ENCODE data around the gene COL23A1.

GRCh38 chr5:178564811-178565550 lies 25.2 kb downstream of the COL23A1 start:
- TF ChIP-seq, protein P1, sequence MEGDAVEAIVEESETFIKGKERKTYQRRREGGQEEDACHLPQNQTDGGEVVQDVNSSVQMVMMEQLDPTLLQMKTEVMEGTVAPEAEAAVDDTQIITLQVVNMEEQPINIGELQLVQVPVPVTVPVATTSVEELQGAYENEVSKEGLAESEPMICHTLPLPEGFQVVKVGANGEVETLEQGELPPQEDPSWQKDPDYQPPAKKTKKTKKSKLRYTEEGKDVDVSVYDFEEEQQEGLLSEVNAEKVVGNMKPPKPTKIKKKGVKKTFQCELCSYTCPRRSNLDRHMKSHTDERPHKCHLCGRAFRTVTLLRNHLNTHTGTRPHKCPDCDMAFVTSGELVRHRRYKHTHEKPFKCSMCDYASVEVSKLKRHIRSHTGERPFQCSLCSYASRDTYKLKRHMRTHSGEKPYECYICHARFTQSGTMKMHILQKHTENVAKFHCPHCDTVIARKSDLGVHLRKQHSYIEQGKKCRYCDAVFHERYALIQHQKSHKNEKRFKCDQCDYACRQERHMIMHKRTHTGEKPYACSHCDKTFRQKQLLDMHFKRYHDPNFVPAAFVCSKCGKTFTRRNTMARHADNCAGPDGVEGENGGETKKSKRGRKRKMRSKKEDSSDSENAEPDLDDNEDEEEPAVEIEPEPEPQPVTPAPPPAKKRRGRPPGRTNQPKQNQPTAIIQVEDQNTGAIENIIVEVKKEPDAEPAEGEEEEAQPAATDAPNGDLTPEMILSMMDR (IDR thresholded peaks at IDR 0.05): no peak
- TF ChIP-seq POLR2AphosphoS5 (IDR thresholded peaks at IDR 0.05) (no peak), POLR2A (IDR thresholded peaks at IDR 0.05) (no peak), EP300 (IDR thresholded peaks at IDR 0.05) (no peak)

Data from gastroesophageal sphincter (tissue), 3 donors.